Measurements from ENCODE around the gene ZNF26. TPM values are rescaled to one million over a fixed set of nuclear protein-coding genes. Genes with fewer than 3 reads are reported as not detected.

Gene ZNF26
- total and polyA plus RNA-seq, 8 donors = 1.2 to 30.3 (median 3.1) TPM

- 94 to 98% (median 96%) methylated on average over 3 of the region's 3 CpGs for WGBS, 5 donors
- H3K36me3 ChIP-seq = peaks cover 75 to 100% (median 99%) of the 10 kb centered on the region in 4 donors
- no peak for DNase-seq
Measured at GRCh38 chr12:133046698-133047097, 60.5 kb downstream of the ZNF26 start.

GRCh38 chr12:133057446-133057845 is 71.3 kb downstream of the ZNF26 start:
- Histone ChIP-seq H3K4me1 (no peaks in the 10 kb centered on the region), H3K27ac (no peak overlapping the region), H3K4me3 (no peak overlapping the region), H3K9me3 (peaks cover 87 to 100% (median 99%) of the 10 kb centered on the region in 4 donors), H3K36me3 (peaks cover 46 to 83% (median 61%) of the 10 kb centered on the region in 4 donors), H3K27me3 (no peaks in the 10 kb centered on the region)
- TF ChIP-seq POLR2AphosphoS5 (IDR thresholded peaks at IDR 0.05) = no peak
- TF ChIP-seq POLR2A (IDR thresholded peaks at IDR 0.05) = no peak
- no peak for TF ChIP-seq EP300 (IDR thresholded peaks at IDR 0.05)
- no peak for TF ChIP-seq CTCF (IDR thresholded peaks at IDR 0.05)
- intact Hi-C loops (cut with DNase I; ENCODE audit: low total_unique reads) = no loop called here
- no peak for DNase-seq
- 93 to 100% (median 98%) methylated on average over 5 of the region's 5 CpGs for WGBS, 5 donors

More at GRCh38 chr12:133046698-133047097, 60.5 kb downstream of the ZNF26 start:
- Histone ChIP-seq H3K27ac (no peak overlapping the region), H3K4me1 (no peaks in the 10 kb centered on the region), H3K4me3 (no peak overlapping the region), H3K27me3 (no peaks in the 10 kb centered on the region), H3K9me3 (peaks cover 86 to 100% (median 98%) of the 10 kb centered on the region in 4 donors)
- TF ChIP-seq POLR2A (IDR thresholded peaks at IDR 0.05) (no peak), EP300 (IDR thresholded peaks at IDR 0.05) (no peak), POLR2AphosphoS5 (IDR thresholded peaks at IDR 0.05) (no peak), CTCF (IDR thresholded peaks at IDR 0.05) (no peak)
- intact Hi-C loops (cut with DNase I; ENCODE audit: low total_unique reads) = no loop called here

- no peaks in the 10 kb centered on the region for H3K4me1 ChIP-seq
- no peak overlapping the region for H3K4me3 ChIP-seq
- H3K9me3 ChIP-seq = peaks cover 88 to 100% (median 99%) of the 10 kb centered on the region in 4 donors
- peaks cover 38 to 83% (median 55%) of the 10 kb centered on the region in 4 donors for H3K36me3 ChIP-seq
- 92 to 97% (median 95%) methylated on average over 8 of the region's 8 CpGs for WGBS, 5 donors
- TF ChIP-seq CTCF (IDR thresholded peaks at IDR 0.05) (no peak), POLR2A (IDR thresholded peaks at IDR 0.05) (no peak)
- no peak for DNase-seq
- H3K27ac ChIP-seq = no peak overlapping the region
- intact Hi-C loops (cut with DNase I; ENCODE audit: low total_unique reads) = no loop called here
- no peaks in the 10 kb centered on the region for H3K27me3 ChIP-seq
Measured at GRCh38 chr12:133058203-133059113, 72.3 kb downstream of the ZNF26 start.

- 96 to 100% (median 100%) methylated on average over 1 of the region's 1 CpG for WGBS, 5 donors
- no peaks in the 10 kb centered on the region for H3K27me3 ChIP-seq
- no peaks in the 10 kb centered on the region for H3K4me1 ChIP-seq
- no peak for DNase-seq
- H3K27ac ChIP-seq = no peak overlapping the region
- H3K9me3 ChIP-seq = peaks cover 95 to 100% (median 99%) of the 10 kb centered on the region in 4 donors
- intact Hi-C loops (cut with DNase I; ENCODE audit: low total_unique reads) = no loop called here
- TF ChIP-seq EP300 (IDR thresholded peaks at IDR 0.05) = no peak
- no peak for TF ChIP-seq CTCF (IDR thresholded peaks at IDR 0.05)
- TF ChIP-seq POLR2AphosphoS5 (IDR thresholded peaks at IDR 0.05) = no peak
- no peak for TF ChIP-seq POLR2A (IDR thresholded peaks at IDR 0.05)
- H3K36me3 ChIP-seq = peaks cover 16 to 55% (median 22%) of the 10 kb centered on the region in 4 donors
- H3K4me3 ChIP-seq = no peak overlapping the region
Measured at GRCh38 chr12:133061954-133062353, 75.8 kb downstream of the ZNF26 start.
